HCT116 (cell line): Measurements from ENCODE around the gene TNP1. TPM values are rescaled to one million over a fixed set of nuclear protein-coding genes. Genes with fewer than 3 reads are reported as not detected.
A peak's percentile ranks its signal among the peaks of the same experiment; 100 is the strongest.

ENCODE experiments used
- ATAC-seq: fragments of 200-7000 bp; cut with Tn5 transposase; 2 replicates; pipeline ENCODE4 v1.9.1; 2020; ENCODE audit warnings: mild to moderate bottlenecking, moderate library complexity
- BruUV-seq: library from RNA; stranded (reverse); fragments of 400-500 nt; replicated peaks from 2 replicates; lab custom pipeline; 2021; lab: Mats Ljungman, UMichigan
- CTCF ChIA-PET: fragments of 300-600 bp; sonication (Branson Sonifier 250); formaldehyde crosslinking; loops from one replicate; lab custom pipeline; 2021; ENCODE audit warnings: antibody characterized with exemption; lab: Charles Lee
- POLR2A ChIA-PET: fragments of 300-600, 350-600 bp; sonication (Branson Sonifier 250); formaldehyde crosslinking; loops from one replicate; lab custom pipeline; 2021; ENCODE audit warnings: antibody characterized with exemption; lab: Charles Lee
- RAD21 ChIA-PET, 2 experiments: fragments of 300-600 bp; sonication (Branson Sonifier 250); formaldehyde crosslinking; loops; one replicate each; lab custom pipeline; 2023; ENCODE audit warnings: low total read pairs in 2 of 2; ENCODE audit not compliant: uncharacterized antibody in 2 of 2, unreplicated experiment in 2 of 2, low non-redundant PET in 1 of 2; lab: Charles Lee
- DNase-seq: peaks from one replicate; pipeline ENCODE4 v3.0.0-alpha.2; 2010; ENCODE audit warnings: low read depth, low spot score
- H2AFZ ChIP-seq: fragments of 200-600 bp; shearing (Covaris generic), sonication (generic); 2 replicates; pipeline ENCODE4 v1.6.1; 2017; ENCODE audit warnings: low read depth, mixed run types, mixed read lengths, antibody characterized with exemption, low read length; ENCODE audit not compliant: poor library complexity, severe bottlenecking
- H3K27ac ChIP-seq: 2 replicates; pipeline ENCODE4 v1.5.1; 2012; ENCODE audit warnings: low read depth, low read length
- H3K27me3 ChIP-seq: fragments of 200-600 bp; sonication (generic); 2 replicates; pipeline ENCODE4 v1.6.1; 2016; ENCODE audit warnings: mixed run types, low read length, mixed read lengths; ENCODE audit not compliant: insufficient read depth
- H3K36me3 ChIP-seq, 2 experiments: fragments of 200-500 bp in 1 of 2; fragments of 200-600 bp in 1 of 2; sonication (Bioruptor generic) in 1 of 2; sonication (generic) in 1 of 2; 2 replicates each; pipeline versions ENCODE4 v1.5.1 to v1.6.1; 2014 to 2016; ENCODE audit warnings: low read length in 2 of 2, inconsistent platforms in 1 of 2, mixed read lengths in 1 of 2, mixed run types in 1 of 2; ENCODE audit not compliant: insufficient read depth in 2 of 2, control insufficient read depth in 1 of 2
- H3K4me1 ChIP-seq, 2 experiments: fragments of 200-600 bp in 1 of 2; sonication (generic) in 1 of 2; 2 replicates each; pipeline versions ENCODE4 v1.5.1 to v1.6.1; 2012 to 2017; ENCODE audit warnings: low read length in 2 of 2, inconsistent platforms in 1 of 2, mild to moderate bottlenecking in 1 of 2, mixed read lengths in 1 of 2, mixed run types in 1 of 2, moderate library complexity in 1 of 2; ENCODE audit not compliant: insufficient read depth in 2 of 2, control insufficient read depth in 1 of 2
- H3K4me2 ChIP-seq: fragments of 200-600 bp; sonication (generic); 2 replicates; pipeline ENCODE4 v1.6.1; 2017; ENCODE audit warnings: mixed run types, low read length, mixed read lengths
- H3K4me3 ChIP-seq, 2 experiments: fragments of 200-600 bp in 1 of 2; sonication (generic) in 1 of 2; replicated peaks in 1 of 2; 2 replicates each; pipeline ENCODE4 v1.5.1; 2011 to 2016; ENCODE audit warnings: low read length in 2 of 2, control low read depth in 1 of 2, low read depth in 1 of 2, mild to moderate bottlenecking in 1 of 2, mixed read lengths in 1 of 2, mixed run types in 1 of 2
- H3K79me2 ChIP-seq: fragments of 200-600 bp; sonication (generic); 2 replicates; pipeline ENCODE4 v1.6.1; 2017; ENCODE audit warnings: mild to moderate bottlenecking, mixed run types, low read length, moderate library complexity, mixed read lengths; ENCODE audit not compliant: insufficient read depth
- H3K9ac ChIP-seq: fragments of 200-600 bp; sonication (generic); 2 replicates; pipeline ENCODE4 v1.6.1; 2016; ENCODE audit warnings: low read length, mixed read lengths
- H3K9me2 ChIP-seq: fragments of 200-600 bp; sonication (generic), shearing (Covaris generic); 2 replicates; pipeline ENCODE4 v1.6.1; 2017; ENCODE audit warnings: mixed run types, mild to moderate bottlenecking, moderate library complexity; ENCODE audit not compliant: insufficient read depth
- H3K9me3 ChIP-seq, 2 experiments: fragments of 200-500 bp in 1 of 2; fragments of 200-600 bp in 1 of 2; sonication (Bioruptor generic) in 1 of 2; sonication (generic) in 1 of 2; 2 replicates each; pipeline ENCODE4 v1.6.1; 2014 to 2017; ENCODE audit warnings: low read length in 2 of 2, mixed read lengths in 2 of 2, inconsistent platforms in 1 of 2, low read depth in 1 of 2, mild to moderate bottlenecking in 1 of 2, mixed run types in 1 of 2, moderate library complexity in 1 of 2; ENCODE audit not compliant: control insufficient read depth in 1 of 2, insufficient read depth in 1 of 2
- H4K20me1 ChIP-seq: fragments of 200-600 bp; sonication (generic), shearing (Covaris generic); 2 replicates; pipeline ENCODE4 v1.6.1; 2017; ENCODE audit warnings: mixed run types, mild to moderate bottlenecking, moderate library complexity; ENCODE audit not compliant: insufficient read depth
- CBX3 ChIP-seq: IDR thresholded peaks from 2 replicates; pipeline ENCODE4 v1.6.1; 2012; ENCODE audit warnings: low read depth
- ELF1 ChIP-seq: IDR thresholded peaks from 2 replicates; pipeline ENCODE4 v1.6.1; 2012; ENCODE audit warnings: low read depth, borderline replicate concordance
- EZH2 ChIP-seq: fragments of 200-600 bp; sonication (generic); IDR thresholded peaks from 2 replicates; pipeline ENCODE4 v1.6.1; 2017; ENCODE audit warnings: antibody characterized with exemption, mixed run types
- EZH2phosphoT487 ChIP-seq: fragments of 200-600 bp; IDR thresholded peaks from 2 replicates; pipeline ENCODE4 v1.6.1; 2018; ENCODE audit warnings: antibody characterized with exemption, borderline replicate concordance
- FOSL1 ChIP-seq: IDR thresholded peaks from 2 replicates; pipeline ENCODE4 v1.6.1; 2012; ENCODE audit warnings: low read depth
- JUND ChIP-seq: IDR thresholded peaks from 2 replicates; pipeline ENCODE4 v1.6.1; 2012
- POLR2A ChIP-seq: IDR thresholded peaks from 2 replicates; pipeline ENCODE4 v1.7.0; 2011; ENCODE audit warnings: borderline replicate concordance; ENCODE audit not compliant: insufficient read depth, insufficient read length; ENCODE audit errors: extremely low read depth
- RAD21 ChIP-seq: IDR thresholded peaks from 2 replicates; pipeline ENCODE4 v1.6.1; 2012; ENCODE audit warnings: low read depth, mild to moderate bottlenecking
- SIN3A ChIP-seq: IDR thresholded peaks from 2 replicates; pipeline ENCODE4 v1.6.1; 2012; ENCODE audit warnings: low read depth
- SP1 ChIP-seq: IDR thresholded peaks from 2 replicates; pipeline ENCODE4 v1.6.1; 2012; ENCODE audit warnings: low read depth
- SRF ChIP-seq: IDR thresholded peaks from 2 replicates; pipeline ENCODE4 v1.6.1; 2012; ENCODE audit warnings: low read depth
- TCF7L2 ChIP-seq: IDR thresholded peaks from 2 replicates; pipeline ENCODE4 v1.7.0; 2011; ENCODE audit warnings: borderline replicate concordance, inconsistent platforms; ENCODE audit not compliant: insufficient read depth, insufficient read length; ENCODE audit errors: extremely low read depth
- ZFX ChIP-seq: fragments of 450-650 bp; IDR thresholded peaks from 2 replicates; pipeline ENCODE4 v1.6.1; 2017
- intact Hi-C: fragments of 100-400 bp; cut with micrococcal nuclease; formaldehyde crosslinking; loops from 2 replicates; pipeline ENCODE4 v1.10.0; 2022
- total RNA-seq: library from RNA; stranded (reverse); gene quantifications from one replicate; pipeline ENCODE4 v1.2.1, GENCODE V29; 2021; ENCODE audit not compliant: unreplicated experiment
- TF ChIP-seq, protein P1 (sequence below), 3 experiments: fragments of 200-600 bp in 1 of 3; sonication (generic) in 1 of 3; IDR thresholded peaks in 2 of 3; conservative IDR thresholded peaks in 1 of 3; 2 replicates each; pipeline ENCODE4 v1.5.1; 2012 to 2017; ENCODE audit warnings: low read depth in 2 of 3, low read length in 2 of 3, antibody characterized with exemption in 1 of 3, borderline replicate concordance in 1 of 3, control low read depth in 1 of 3, mild to moderate bottlenecking in 1 of 3, mixed read lengths in 1 of 3, mixed run types in 1 of 3, moderate library complexity in 1 of 3; ENCODE audit not compliant: insufficient read depth in 1 of 3
- TF ChIP-seq, protein P2 (sequence below): IDR thresholded peaks from 2 replicates; pipeline ENCODE4 v1.6.1; 2012
- TF ChIP-seq, protein P3 (sequence below): IDR thresholded peaks from 2 replicates; pipeline ENCODE4 v1.6.1; 2012

Gene TNP1
- total RNA-seq, 1 experiment from 2014 or later: not detected

DNA sequence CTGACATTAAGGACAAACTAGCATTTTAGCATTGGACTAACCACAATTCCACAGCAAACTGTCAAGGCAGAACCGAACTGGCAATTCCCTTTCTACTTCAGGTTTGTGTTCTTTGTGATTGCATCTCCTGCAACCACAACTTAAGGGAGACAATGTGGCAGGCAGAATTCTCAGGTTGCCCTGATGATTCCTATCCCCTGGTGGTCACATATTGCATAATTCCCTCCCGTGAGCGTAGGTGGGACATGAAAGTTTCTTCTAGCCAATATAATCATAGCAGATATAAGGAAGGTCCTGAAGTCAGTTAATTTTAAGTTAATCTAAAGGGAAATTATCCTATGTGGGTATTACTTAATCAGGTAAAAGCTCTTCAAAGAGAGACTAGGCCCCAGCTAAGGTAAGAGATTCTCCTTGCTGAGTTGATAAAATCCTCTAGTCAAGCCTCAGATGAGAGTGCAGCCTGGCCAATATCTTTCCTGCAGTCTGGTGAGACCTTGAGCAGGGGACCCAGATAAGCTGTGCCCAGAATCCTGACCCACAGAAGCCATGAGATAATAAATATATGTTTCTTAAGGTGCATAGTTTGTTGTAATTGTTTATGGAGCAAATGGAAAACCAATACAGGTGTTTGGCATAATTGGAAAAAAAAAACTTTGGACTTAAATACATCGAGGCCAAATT is 45.9 kb upstream of the TNP1 start:
- TF ChIP-seq, protein P1, sequence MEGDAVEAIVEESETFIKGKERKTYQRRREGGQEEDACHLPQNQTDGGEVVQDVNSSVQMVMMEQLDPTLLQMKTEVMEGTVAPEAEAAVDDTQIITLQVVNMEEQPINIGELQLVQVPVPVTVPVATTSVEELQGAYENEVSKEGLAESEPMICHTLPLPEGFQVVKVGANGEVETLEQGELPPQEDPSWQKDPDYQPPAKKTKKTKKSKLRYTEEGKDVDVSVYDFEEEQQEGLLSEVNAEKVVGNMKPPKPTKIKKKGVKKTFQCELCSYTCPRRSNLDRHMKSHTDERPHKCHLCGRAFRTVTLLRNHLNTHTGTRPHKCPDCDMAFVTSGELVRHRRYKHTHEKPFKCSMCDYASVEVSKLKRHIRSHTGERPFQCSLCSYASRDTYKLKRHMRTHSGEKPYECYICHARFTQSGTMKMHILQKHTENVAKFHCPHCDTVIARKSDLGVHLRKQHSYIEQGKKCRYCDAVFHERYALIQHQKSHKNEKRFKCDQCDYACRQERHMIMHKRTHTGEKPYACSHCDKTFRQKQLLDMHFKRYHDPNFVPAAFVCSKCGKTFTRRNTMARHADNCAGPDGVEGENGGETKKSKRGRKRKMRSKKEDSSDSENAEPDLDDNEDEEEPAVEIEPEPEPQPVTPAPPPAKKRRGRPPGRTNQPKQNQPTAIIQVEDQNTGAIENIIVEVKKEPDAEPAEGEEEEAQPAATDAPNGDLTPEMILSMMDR (IDR thresholded peaks at IDR 0.05 in 2 of 3, conservative IDR thresholded peaks at IDR 0.05 in 1 of 3; ENCODE audit: borderline replicate concordance in 1 of 3, insufficient read depth in 1 of 3, low read depth in 2 of 3, low read length in 2 of 3): peak in 2 of 3 experiments; percentile 31 to 38; a peak in 4 of 6 replicates
- no peak for TF ChIP-seq ELF1
- TF ChIP-seq, all 23 proteins: peak for 1
- no peaks in the 10 kb centered on the region for H3K9me2 ChIP-seq
- no peaks in the 10 kb centered on the region for H4K20me1 ChIP-seq
- no TSS peak for BruUV-seq
- no peaks in the 10 kb centered on the region for H3K79me2 ChIP-seq
- CTCF ChIA-PET: no interaction called here
- no peak overlapping the region for H2AFZ ChIP-seq
- POLR2A ChIA-PET: no interaction called here
- no peaks in the 10 kb centered on the region for H3K36me3 ChIP-seq
- RAD21 ChIA-PET: no interaction called here
- no peak overlapping the region for H3K4me3 ChIP-seq
- DNase-seq (no peak), ATAC-seq (no peak; the same call in 1 of the 2 replicates)
- H3K9me3 ChIP-seq: no peaks in the 10 kb centered on the region
- H3K27ac ChIP-seq: no peak overlapping the region
- intact Hi-C loops: no loop called here
- H3K4me2 ChIP-seq: no peak overlapping the region
- H3K27me3 ChIP-seq: peaks cover 12% of the 10 kb centered on the region; the same call in 1 of the 2 replicates
- H3K9ac ChIP-seq: no peak overlapping the region
- no peaks in the 10 kb centered on the region for H3K4me1 ChIP-seq

DNA sequence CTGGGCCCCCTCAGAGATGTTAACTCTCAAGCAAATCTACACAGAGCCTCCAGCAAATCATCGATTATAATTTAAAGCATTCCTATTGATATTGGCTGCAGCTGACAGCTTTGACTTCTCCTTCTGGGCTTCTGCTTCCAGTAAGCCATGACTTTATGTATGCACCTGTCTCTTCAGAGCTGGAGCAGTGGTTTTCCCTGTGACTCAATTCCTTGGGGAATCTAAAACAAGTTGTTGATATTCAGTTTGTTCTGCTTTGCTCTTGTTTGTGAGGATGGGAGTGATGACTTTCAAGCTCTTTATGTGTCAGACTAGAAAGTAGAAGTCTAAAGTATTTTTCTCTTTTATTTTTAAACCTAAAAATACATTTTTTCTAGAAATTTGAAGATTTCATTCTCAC is 45.1 kb upstream of the TNP1 start:
- ChIA-PET RAD21 (no interaction called here), POLR2A (no interaction called here), CTCF (no interaction called here)
- no peaks in the 10 kb centered on the region for H3K9me2 ChIP-seq
- no peak overlapping the region for H2AFZ ChIP-seq
- H4K20me1 ChIP-seq: no peaks in the 10 kb centered on the region
- peaks cover 12% of the 10 kb centered on the region; the same call in 1 of the 2 replicates for H3K27me3 ChIP-seq
- H3K79me2 ChIP-seq: no peaks in the 10 kb centered on the region
- no peak overlapping the region for H3K9ac ChIP-seq
- BruUV-seq: no TSS peak
- no peak overlapping the region for H3K4me2 ChIP-seq
- no peak overlapping the region for H3K27ac ChIP-seq
- DNase-seq (no peak), ATAC-seq (no peak)
- no peaks in the 10 kb centered on the region for H3K36me3 ChIP-seq
- H3K4me1 ChIP-seq: no peaks in the 10 kb centered on the region
- intact Hi-C loops: no loop called here
- no peak overlapping the region for H3K4me3 ChIP-seq
- no peaks in the 10 kb centered on the region for H3K9me3 ChIP-seq
- TF ChIP-seq ELF1 (no peak), SIN3A (no peak), FOSL1 (no peak), RAD21 (no peak), EZH2 (no peak), SRF (no peak), SP1 (no peak), TCF7L2 (no peak), ZFX (no peak), CBX3 (no peak), POLR2A (no peak), JUND (no peak), EZH2phosphoT487 (no peak)
- TF ChIP-seq, protein P2, sequence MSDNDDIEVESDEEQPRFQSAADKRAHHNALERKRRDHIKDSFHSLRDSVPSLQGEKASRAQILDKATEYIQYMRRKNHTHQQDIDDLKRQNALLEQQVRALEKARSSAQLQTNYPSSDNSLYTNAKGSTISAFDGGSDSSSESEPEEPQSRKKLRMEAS: no peak
- TF ChIP-seq, protein P3, sequence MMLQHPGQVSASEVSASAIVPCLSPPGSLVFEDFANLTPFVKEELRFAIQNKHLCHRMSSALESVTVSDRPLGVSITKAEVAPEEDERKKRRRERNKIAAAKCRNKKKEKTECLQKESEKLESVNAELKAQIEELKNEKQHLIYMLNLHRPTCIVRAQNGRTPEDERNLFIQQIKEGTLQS: no peak
- TF ChIP-seq, protein P1 (IDR thresholded peaks at IDR 0.05 in 2 of 3, conservative IDR thresholded peaks at IDR 0.05 in 1 of 3; ENCODE audit: borderline replicate concordance in 1 of 3, insufficient read depth in 1 of 3, low read depth in 2 of 3, low read length in 2 of 3): no peak
